GM19193 (cell line): Measurements from ENCODE around the gene SAFB2.

Source experiments
- POLR2A ChIP-seq: IDR thresholded peaks from 4 replicates; pipeline ENCODE4 v1.6.1; 2011; ENCODE audit not compliant: insufficient read depth, insufficient read length; ENCODE audit errors: extremely low read depth

SAFB2 gene

DNA sequence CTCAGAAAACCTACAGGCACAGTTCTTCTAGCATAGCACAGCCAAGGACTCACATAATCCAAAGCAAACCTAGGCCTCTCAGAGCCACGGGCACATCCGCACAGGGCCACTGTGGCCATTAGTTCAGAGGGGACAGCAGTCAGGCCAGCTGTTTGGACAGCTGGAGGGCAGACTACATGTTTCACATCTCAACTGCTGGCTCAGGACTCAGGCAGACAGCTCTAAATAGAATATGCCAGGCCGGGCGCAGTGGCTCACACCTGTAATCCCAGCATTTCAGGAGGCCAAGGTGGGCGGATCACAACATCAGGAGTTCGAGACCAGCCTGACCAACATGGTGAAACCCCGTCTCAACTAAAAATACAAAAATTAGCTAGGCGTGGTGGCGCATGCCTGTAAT lies 26.8 kb downstream of the SAFB2 start:
- TF ChIP-seq POLR2A: no peak

DNA sequence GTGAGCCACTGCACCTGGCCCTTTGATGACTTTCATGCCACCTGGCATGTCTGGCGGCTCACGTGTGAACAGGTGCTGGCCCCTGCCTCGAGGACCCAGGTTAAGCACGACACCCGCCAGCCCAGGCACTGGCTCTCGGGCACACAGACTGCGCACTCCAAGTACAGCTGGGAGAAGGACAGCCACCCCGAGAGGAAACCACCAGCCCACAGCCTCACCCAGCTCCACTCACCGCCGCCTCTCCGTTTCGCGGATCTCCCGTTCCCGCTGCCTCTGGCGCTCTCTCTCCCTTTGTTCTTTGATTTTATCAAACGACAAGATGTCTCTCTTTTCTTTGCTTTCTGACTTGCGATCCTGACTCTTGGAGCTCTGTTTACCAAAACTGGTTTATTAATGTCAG lies 27.4 kb downstream of the SAFB2 start:
- no peak for TF ChIP-seq POLR2A

DNA sequence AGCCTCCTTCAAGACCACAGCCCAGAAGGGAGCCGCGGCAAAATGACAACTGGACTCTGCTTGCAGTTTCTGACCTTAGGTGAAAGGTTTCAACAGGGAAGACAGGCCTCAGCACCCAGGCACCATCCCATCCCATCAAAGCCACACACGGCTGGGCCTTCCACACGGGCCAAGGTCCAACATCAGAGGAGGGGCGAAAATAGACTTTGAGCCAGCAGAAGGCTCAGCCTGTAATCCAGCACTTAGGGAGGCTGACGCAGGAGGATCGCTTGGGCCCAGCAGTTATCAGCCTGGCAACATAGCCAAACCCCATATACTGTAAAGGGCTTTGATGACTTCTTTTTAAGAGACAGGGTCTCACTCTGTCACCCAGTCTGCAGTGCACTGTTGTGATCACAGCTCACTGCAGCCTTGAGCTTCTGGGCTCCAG lies 28.0 kb downstream of the SAFB2 start:
- no peak for TF ChIP-seq POLR2A

DNA sequence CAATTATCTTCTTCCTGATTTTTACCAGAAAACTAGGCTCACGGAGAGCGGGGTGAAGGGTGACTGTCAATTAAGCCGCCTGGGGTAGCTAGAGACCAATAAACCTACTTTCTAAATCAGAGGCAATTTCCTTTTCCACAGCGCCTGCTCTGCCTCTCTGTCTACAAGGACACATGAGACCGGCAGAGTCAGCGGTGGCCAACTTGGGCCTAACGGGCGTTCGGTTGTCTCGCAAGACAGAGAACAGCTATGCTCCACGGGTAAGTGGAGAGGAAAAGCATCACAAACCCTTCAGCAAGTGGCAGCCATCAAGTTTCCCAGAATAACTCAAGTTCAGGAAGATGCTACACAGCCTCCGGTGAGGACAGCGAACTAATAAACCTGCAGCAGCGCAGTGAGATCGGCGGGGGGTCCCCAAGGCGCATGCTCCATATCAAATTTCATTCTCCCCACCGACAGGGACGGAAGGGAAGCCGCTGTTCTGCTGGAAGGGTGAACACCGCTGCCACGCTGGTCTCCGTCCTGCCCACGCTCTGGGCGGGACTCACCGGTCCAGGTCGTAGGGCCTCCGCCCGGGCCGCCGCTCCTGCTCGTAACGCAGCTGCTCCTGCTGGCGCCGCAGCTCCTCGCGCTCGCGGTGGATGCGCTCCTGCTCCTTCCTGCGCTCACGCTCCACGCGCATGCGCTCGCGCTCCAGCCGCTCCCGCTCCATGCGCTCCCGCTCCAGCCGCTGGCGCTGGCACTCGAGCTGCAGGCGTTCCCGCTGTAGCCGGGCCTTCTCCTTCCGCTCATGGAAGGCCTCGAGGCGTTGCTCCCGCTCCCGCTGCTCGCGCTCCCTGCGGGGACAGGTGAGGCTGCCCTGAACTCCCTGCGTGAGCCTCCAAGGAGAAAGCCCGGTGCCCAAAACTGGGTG lies 29.0 kb downstream of the SAFB2 start:
- TF ChIP-seq POLR2A: no peak

DNA sequence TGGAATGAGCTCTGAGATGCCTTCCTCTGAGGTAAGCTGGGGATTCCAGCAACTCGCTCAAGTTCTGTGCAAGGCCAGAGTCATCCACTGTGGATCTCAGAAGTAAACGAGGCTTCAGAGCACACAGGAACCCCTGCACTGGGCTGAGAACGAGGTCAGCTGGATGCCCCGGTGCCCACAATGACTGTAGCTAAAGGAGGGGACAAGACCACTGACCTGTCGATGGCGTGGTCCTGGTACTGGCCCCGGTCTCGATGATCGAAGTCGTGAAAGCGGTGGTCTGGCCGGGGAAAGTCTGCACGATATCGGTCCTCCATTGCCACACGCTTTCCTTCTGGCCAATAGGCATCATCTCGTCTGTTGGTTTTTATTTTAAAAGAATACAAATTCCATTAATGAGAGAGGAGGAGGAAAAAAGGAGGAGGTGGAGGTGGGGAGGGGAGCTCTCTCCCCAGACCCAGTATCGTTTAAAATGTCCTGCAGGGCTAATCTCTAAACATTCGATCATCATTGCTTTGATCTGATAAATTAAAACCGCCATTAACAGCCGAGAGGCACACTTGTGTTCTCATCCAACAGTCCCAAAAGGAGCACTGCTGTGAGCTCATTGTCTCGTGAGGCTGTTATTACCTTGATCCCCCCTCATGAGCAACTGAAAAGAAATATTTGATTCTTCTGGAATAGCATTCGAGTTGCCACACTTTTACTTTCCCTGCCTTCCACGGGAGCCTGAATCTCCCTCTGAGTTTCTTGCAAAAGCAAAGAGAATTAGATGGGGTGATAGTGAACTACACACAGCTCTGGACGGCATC lies 29.8 kb downstream of the SAFB2 start:
- no peak for TF ChIP-seq POLR2A

DNA sequence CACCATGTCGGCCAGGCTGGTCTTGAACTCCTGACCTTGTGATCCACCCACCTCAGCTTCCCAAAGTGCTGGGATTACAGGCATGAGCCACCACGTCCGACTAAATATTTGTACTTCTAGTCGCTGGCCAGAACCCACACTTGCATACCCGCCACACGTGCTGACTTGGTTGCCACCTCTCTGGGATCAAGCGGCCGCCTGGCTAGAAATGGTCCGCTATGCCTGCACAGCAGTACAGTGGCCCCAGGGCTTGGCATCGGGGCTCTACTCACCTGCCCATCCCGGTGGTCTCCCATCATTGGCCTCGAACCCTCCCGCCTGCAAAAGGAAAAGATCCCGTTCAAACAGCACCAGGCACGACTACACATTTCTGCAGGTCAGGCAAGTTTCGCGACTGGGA lies 31.1 kb downstream of the SAFB2 start:
- no peak for TF ChIP-seq POLR2A

DNA sequence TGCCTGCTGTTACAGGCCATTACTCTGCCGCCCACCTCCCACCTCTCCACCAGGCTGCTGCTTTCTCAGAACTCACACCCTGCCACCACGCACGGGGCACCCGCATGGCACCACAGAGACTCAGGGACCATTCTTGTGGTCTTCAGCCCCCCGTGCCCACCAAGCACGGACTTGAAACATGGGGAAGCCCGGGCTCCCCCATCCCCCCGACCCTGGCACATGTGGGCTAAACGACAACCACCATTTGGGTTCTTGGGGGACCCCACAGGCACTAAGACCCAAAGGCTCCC lies 31.8 kb downstream of the SAFB2 start:
- TF ChIP-seq POLR2A: no peak

DNA sequence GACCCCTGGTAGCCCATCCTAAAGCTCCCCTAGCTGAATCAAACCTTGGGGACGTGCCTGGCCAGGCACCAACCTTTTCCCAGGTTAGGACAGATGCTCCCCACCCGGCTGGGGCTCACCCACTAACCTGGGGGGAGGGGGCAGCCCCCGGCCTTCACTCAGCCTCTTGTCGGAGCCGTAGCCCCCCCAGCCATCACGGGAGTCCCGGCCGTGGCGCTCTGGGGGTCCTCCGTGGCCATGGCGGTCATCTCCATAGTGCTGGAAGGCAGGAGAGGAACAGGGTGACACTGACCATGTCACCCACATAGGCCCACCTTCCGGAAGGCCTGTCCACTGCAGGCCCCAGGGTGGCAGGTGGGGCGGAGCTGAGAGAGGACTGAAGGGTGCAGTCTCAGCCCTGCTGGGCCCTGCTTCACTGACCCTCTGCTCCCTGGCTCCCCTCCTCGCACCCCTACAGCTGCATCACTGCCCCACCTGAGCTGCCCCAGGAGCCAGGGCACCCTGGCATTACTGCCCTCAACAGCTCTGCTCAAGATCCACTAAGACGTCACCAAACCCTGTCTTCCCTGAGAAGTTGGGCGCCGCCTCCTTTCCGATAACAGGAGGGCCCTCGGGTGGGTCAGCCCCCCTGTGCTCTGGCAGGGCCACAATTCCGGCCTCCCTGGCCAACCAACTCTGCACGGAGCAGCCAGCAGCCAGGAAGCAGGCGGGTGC lies 32.3 kb downstream of the SAFB2 start:
- TF ChIP-seq POLR2A: no peak

DNA sequence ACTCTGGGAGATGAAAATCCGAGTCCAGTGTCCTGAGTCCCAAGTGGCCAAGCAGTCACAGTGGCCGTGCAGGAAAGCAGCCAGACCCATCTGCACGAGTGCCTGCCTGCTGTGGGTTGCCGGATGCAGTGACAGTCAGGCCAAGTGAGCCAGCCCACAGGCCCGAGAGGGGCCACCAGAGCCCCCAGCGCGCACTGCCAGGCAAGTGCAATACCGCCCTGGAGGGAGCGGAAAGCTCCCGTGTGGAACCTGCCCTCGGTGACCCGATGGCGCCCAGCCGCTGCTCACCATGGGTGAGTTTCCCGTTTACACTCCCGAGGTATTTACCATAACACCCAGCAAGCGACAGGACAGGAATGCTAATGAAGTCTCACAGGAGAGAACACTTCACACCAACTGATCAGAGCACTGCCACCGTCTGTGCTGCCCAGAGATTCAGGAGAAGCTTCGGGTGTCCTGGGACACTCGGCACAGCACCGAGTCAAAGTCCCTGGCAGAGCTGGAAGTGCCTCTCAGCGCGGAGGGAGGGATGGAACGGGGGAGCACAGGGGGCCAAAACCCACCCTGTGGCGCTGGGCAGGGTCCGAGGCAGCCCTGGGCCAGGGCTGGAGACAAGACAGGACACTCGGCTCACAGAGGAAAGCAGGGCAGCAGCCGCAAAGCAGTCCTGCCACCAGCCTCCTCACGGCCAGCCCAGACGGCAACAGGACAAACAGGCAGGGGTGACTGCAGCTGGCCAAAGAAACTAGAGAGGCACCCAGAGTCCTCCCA lies 33.5 kb downstream of the SAFB2 start:
- no peak for TF ChIP-seq POLR2A

DNA sequence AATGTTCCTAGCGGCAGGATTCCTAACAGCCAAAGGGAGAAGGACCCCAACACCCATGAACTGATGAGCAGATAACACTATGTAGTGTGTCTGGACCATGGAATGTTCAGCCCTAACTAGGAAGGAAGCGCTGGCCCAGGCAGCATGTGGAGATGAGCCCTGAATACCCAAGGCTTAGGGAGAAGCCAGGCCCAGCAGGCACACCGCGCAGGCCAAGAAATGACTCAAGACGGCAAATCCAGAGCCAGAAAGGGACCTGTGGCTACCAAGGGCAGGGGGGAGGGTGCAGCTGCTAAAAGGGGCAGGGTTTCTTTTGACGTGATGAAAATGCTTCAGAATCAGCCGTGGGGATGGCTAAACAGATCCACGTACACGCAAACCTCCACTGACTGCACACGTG lies 34.1 kb downstream of the SAFB2 start:
- no peak for TF ChIP-seq POLR2A

DNA sequence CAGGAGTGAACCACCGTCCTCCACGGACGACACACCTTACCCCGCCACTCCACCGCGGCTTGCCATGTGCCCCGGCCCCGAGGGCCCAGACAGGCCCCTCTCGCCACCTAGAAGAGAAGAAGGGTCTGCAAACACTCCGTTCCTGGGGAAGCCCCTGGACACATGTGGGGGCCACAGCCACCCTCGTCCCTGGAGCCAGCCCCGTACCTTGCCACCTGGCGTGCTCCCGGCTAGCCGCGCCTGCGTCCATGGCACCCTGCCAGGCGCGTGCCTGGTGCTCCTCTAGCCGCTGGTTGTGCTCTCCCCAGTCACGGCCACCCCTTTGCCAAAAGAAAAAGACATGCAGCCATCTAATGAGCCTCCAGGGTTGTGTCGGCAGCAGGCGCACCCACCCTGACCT lies 34.9 kb downstream of the SAFB2 start:
- no peak for TF ChIP-seq POLR2A

DNA sequence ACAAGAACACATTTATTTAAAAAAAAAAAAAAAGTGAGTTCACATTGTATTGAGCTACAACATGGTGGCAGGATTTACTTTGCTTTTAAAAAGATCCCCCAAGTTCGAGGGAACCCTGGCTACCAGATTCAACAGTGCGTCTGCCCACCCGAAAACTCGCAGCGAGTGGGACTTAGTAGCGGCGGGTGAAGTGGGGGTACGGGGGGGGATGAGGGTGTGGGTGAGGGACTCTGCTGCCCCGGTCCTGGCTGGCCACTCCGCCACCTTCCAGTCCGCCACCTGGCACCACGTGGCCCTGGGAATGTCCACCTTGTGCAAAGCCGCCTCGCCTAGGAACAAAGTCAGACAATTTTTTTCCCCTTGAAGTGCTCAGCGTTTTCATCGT lies 35.5 kb downstream of the SAFB2 start:
- no peak for TF ChIP-seq POLR2A

DNA sequence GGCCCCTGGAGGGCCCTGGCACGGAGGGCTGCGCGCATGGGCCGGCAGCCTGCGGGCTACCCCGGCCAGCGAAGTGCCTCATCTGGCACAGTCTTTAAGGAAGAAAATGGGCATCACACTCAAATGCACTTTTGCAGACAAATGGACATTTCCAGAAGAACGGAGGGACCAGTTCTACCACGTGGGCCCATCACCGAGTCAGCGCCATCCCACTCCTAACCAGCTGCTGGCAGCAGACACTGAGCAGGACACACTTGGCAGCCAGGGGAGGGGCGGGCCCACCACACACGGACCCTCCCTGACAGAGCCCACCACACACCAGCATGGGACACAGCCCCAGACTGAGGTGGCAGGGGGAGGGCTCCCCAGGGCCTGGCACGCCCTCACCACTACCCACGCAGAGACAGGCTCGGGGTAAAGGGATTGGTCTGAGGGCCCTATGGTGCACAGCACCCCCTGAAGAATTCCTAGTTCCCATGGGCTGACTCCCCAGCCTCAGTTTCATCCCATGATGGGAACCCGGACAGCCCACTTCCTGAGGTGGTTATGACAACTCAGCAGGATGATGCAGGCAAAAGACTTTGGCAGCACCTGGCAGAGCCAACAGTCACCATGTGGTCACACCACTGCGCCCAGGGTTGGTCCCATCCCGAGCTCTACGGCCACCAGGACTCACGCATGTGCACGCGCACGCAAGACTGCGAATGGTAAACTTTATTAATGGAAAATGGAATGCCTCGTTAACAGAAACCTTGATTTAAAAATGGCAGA lies 36.1 kb downstream of the SAFB2 start:
- no peak for TF ChIP-seq POLR2A

DNA sequence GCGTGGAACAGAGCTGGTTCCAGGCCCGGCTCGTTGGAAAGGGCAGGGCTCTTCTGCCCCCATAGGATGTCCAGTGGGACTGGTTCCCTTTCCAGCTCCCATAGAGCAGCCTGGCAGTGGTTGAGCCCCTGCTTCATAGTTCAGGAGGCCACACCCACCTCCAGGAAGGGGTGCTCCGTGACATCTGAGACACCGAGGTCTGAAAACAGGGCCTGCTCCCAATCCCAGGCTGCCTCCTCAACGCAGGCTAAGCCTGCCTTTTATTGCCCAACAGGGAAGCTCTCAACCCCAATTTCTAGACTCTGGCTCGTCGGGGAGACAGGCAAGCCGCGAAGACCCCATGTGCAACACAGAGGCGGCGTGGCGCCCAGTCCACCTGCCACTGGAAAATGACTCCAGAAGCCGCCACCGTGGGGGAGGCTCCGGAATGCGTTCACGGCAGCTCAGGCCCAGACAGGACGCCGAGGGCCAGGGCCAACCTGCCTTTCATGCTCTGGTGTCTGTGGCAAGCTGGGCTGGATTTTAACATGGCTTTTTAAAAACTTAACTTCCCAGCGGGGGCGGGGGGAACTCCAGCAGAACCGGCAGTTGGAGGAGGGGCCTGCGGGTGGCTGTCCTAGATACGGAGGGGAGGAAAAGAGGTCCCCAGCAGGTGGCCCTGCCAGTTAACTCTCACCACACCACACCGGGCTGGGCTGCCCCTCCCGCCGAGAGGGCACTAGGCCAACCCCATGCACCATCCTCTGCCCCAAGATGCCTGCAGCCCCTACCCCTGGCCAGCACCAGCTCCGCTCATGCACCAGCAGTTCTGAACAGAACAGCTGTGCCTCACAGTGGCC lies 36.9 kb downstream of the SAFB2 start:
- TF ChIP-seq POLR2A: no peak

DNA sequence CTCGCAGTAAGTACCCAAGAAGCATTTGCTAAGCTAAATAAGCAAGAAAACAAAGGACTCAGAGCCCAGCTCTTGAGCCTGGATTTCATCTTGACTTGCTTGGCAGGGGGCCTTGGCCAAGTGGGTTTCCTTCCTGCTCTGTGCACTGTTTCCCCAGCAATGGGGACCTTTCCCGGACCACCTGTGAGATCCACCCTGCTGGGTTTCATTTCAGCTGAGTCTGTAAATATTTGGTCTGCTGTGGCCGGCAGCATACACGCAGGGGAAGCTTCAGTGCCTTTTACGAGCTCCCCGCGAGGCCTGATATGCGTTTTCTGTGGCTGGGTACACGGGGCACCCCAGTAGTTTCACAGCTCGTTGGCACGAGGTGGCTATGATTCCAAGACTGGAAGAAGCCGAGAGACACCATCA lies 42.4 kb downstream of the SAFB2 start:
- no peak for TF ChIP-seq POLR2A
